Testis (tissue), 2 donors: ENCODE measurements around the gene MAN2A1.

ENCODE experiments used
- CTCF ChIP-seq, 3 experiments: fragments of 450-650 bp in 2 of 3; fragments of 200-600 bp in 1 of 3; sonication (generic) in 1 of 3; IDR thresholded peaks; one replicate each; pipeline ENCODE4 v1.5.1; 2016 to 2019; ENCODE audit warnings: antibody characterized with exemption in 3 of 3, mild to moderate bottlenecking in 2 of 3, moderate library complexity in 1 of 3
- POLR2A ChIP-seq: fragments of 450-650 bp; IDR thresholded peaks from one replicate; pipeline ENCODE4 v1.6.1; 2017; ENCODE audit warnings: antibody characterized with exemption, mild to moderate bottlenecking, moderate library complexity

GRCh38 chr5:109759306-109759705 lies 69.6 kb downstream of the MAN2A1 start:
- TF ChIP-seq POLR2A (no peak), CTCF (IDR thresholded peaks at IDR 0.05) (no peak)
